SK-N-SH (cell line): Measurements from ENCODE around the gene ZFYVE26. TPM values are rescaled to one million over a fixed set of nuclear protein-coding genes. Genes with fewer than 3 reads are reported as not detected.
A peak's percentile ranks its signal among the peaks of the same experiment; 100 is the strongest.

Source experiments
- CTCF ChIA-PET: fragments of 300-600, 350-600 bp; formaldehyde crosslinking; extraction: SDS; loops from one replicate; lab custom pipeline; 2021; lab: Yijun Ruan, JAX
- POLR2A ChIA-PET: fragments of 350-600 bp; sonication (Branson Sonifier 250); formaldehyde crosslinking; extraction: SDS; loops from one replicate; lab custom pipeline; 2020; ENCODE audit warnings: antibody characterized with exemption, inconsistent platforms; lab: Yijun Ruan, JAX
- DNase-seq: peaks from one replicate; pipeline ENCODE4 v3.0.0; 2012
- H2AFZ ChIP-seq: fragments of 200-600 bp; sonication (generic); 2 replicates; pipeline ENCODE4 v1.8.1; 2016; ENCODE audit warnings: antibody characterized with exemption, mild to moderate bottlenecking, low read depth
- H3F3A ChIP-seq: fragments of 200-600 bp; sonication (generic); replicated peaks from 2 replicates; pipeline ENCODE3; 2016; ENCODE audit warnings: antibody characterized with exemption, mild to moderate bottlenecking; ENCODE audit not compliant: insufficient read depth
- H3K27ac ChIP-seq, 2 experiments: fragments of 200-500 bp in 1 of 2; fragments of 200-600 bp in 1 of 2; sonication (Bioruptor generic) in 1 of 2; sonication (generic), shearing (Covaris generic) in 1 of 2; 2 replicates each; pipeline versions ENCODE4 v1.5.1 to v1.6.1; 2014 to 2016; ENCODE audit warnings: low read depth in 2 of 2, inconsistent platforms in 1 of 2, low read length in 1 of 2, mild to moderate bottlenecking in 1 of 2, mixed read lengths in 1 of 2
- H3K27me3 ChIP-seq: fragments of 200-600 bp; sonication (generic), shearing (Covaris generic); 2 replicates; pipeline ENCODE4 v1.6.1; 2016; ENCODE audit warnings: mixed run types; ENCODE audit not compliant: insufficient read depth
- H3K36me3 ChIP-seq, 2 experiments: fragments of 200-500 bp in 1 of 2; fragments of 200-600 bp in 1 of 2; sonication (Bioruptor generic) in 1 of 2; sonication (generic) in 1 of 2; replicated peaks in 1 of 2; 2 replicates each; pipeline versions ENCODE3 to v1.5.1; 2014 to 2016; ENCODE audit warnings: low read length in 1 of 2, mild to moderate bottlenecking in 1 of 2; ENCODE audit not compliant: insufficient read depth in 2 of 2, control insufficient read depth in 1 of 2
- H3K4me1 ChIP-seq, 2 experiments: fragments of 200-500 bp in 1 of 2; fragments of 200-600 bp in 1 of 2; sonication (Bioruptor generic) in 1 of 2; sonication (generic), shearing (Covaris generic) in 1 of 2; 2 replicates each; pipeline versions ENCODE4 v1.5.1 to v1.6.1; 2014 to 2016; ENCODE audit warnings: low read depth in 1 of 2, low read length in 1 of 2, mixed run types in 1 of 2; ENCODE audit not compliant: insufficient read depth in 2 of 2, control insufficient read depth in 1 of 2
- H3K4me2 ChIP-seq: fragments of 200-600 bp; sonication (generic), shearing (Covaris generic); 2 replicates; pipeline ENCODE4 v1.6.1; 2017; ENCODE audit warnings: mixed run types
- H3K4me3 ChIP-seq, 2 experiments: fragments of 200-500 bp in 1 of 2; fragments of 200-600 bp in 1 of 2; sonication (Bioruptor generic) in 1 of 2; sonication (generic), shearing (Covaris generic) in 1 of 2; 2 replicates each; pipeline versions ENCODE4 v1.5.1 to v1.8.1; 2014 to 2016; ENCODE audit warnings: low read depth in 2 of 2, inconsistent platforms in 1 of 2, low read length in 1 of 2, mild to moderate bottlenecking in 1 of 2, mixed read lengths in 1 of 2, moderate library complexity in 1 of 2
- H3K79me2 ChIP-seq: fragments of 200-600 bp; sonication (generic); 2 replicates; pipeline ENCODE4 v1.8.1; 2017; ENCODE audit warnings: mild to moderate bottlenecking; ENCODE audit not compliant: insufficient read depth
- H3K9ac ChIP-seq: fragments of 200-600 bp; sonication (generic); 2 replicates; pipeline ENCODE4 v1.6.1; 2017; ENCODE audit warnings: mixed run types
- H3K9me2 ChIP-seq: fragments of 200-600 bp; sonication (generic); 2 replicates; pipeline ENCODE4 v1.6.1; 2017; ENCODE audit warnings: mixed run types
- H3K9me3 ChIP-seq: fragments of 200-600 bp; sonication (generic); 2 replicates; pipeline ENCODE4 v1.6.1; 2017; ENCODE audit warnings: mixed run types, mild to moderate bottlenecking, moderate library complexity
- H4K20me1 ChIP-seq: fragments of 200-600 bp; sonication (generic); 2 replicates; pipeline ENCODE4 v1.6.1; 2017; ENCODE audit warnings: mild to moderate bottlenecking, mixed run types; ENCODE audit not compliant: insufficient read depth
- CHD2 ChIP-seq: fragments of 150-350 bp; IDR thresholded peaks from 2 replicates; pipeline ENCODE4 v1.6.1; 2018; ENCODE audit warnings: low read length; ENCODE audit not compliant: partially characterized antibody
- ELF1 ChIP-seq: IDR thresholded peaks from 2 replicates; pipeline ENCODE4 v1.4.0; 2012
- EP300 ChIP-seq, 2 experiments: IDR thresholded peaks; 2 replicates each; pipeline versions ENCODE4 v1.4.0 to v1.6.1; 2012; ENCODE audit warnings: borderline replicate concordance in 1 of 2, low read depth in 1 of 2, low read length in 1 of 2
- FOXJ3 ChIP-seq: sonication (generic); formaldehyde crosslinking; IDR thresholded peaks from 2 replicates; pipeline ENCODE4 v1.5.1; 2020; ENCODE audit warnings: mild to moderate bottlenecking, missing genetic modification reagents
- FOXM1 ChIP-seq: IDR thresholded peaks from 2 replicates; pipeline ENCODE4 v1.4.0; 2012; ENCODE audit warnings: low read depth, mild to moderate bottlenecking
- GABPA ChIP-seq: IDR thresholded peaks from 2 replicates; pipeline ENCODE4 v1.4.0; 2012; ENCODE audit warnings: low read depth, mild to moderate bottlenecking
- GATA2 ChIP-seq: sonication (generic); formaldehyde crosslinking; IDR thresholded peaks from 2 replicates; pipeline ENCODE4 v1.5.0; 2020; ENCODE audit warnings: mild to moderate bottlenecking, missing genetic modification reagents
- IRF3 ChIP-seq: fragments of 150-350 bp; IDR thresholded peaks from 2 replicates; pipeline ENCODE4 v1.6.1; 2016; ENCODE audit warnings: mild to moderate bottlenecking, low read depth, low read length
- MAX ChIP-seq: IDR thresholded peaks from 2 replicates; pipeline ENCODE4 v1.4.0; 2012; ENCODE audit warnings: low read depth
- MEF2A ChIP-seq: IDR thresholded peaks from 2 replicates; pipeline ENCODE4 v1.4.0; 2012; ENCODE audit warnings: low read depth, borderline replicate concordance
- MXI1 ChIP-seq: IDR thresholded peaks from 2 replicates; pipeline ENCODE4 v1.6.1; 2012; ENCODE audit warnings: mild to moderate bottlenecking, low read depth, low read length, improper control_type of control experiment
- NFIC ChIP-seq: IDR thresholded peaks from 2 replicates; pipeline ENCODE4 v1.4.0; 2012; ENCODE audit warnings: borderline replicate concordance
- NRF1 ChIP-seq: IDR thresholded peaks from 2 replicates; pipeline ENCODE4 v1.6.1; 2012; ENCODE audit warnings: low read depth, mild to moderate bottlenecking, low read length
- PBX3 ChIP-seq: IDR thresholded peaks from 2 replicates; pipeline ENCODE4; 2012
- RAD21 ChIP-seq: IDR thresholded peaks from 2 replicates; pipeline ENCODE4 v1.6.1; 2012; ENCODE audit warnings: mild to moderate bottlenecking, low read length
- REST ChIP-seq: IDR thresholded peaks from 2 replicates; pipeline ENCODE4 v1.6.1; 2012; ENCODE audit warnings: mild to moderate bottlenecking, low read depth, low read length, moderate library complexity
- SMC3 ChIP-seq: IDR thresholded peaks from 2 replicates; pipeline ENCODE4 v1.6.1; 2012; ENCODE audit warnings: low read depth, low read length, improper control_type of control experiment
- TAF1 ChIP-seq: IDR thresholded peaks from 2 replicates; pipeline ENCODE4 v1.6.1; 2012; ENCODE audit warnings: low read depth, mild to moderate bottlenecking, low read length, moderate library complexity, borderline replicate concordance
- ZBTB33 ChIP-seq: IDR thresholded peaks from 2 replicates; pipeline ENCODE4 v1.4.0; 2012; ENCODE audit warnings: low read depth, borderline replicate concordance
- WGBS: methylation state at CpG from one replicate; pipeline ENCODE4 v1.1.6; 2017; ENCODE audit warnings: low lambda C conversion rate; 5-methylcytosine and 5-hydroxymethylcytosine counted together
- polyA plus RNA-seq, 3 experiments: library from polyadenylated mRNA; depleted of rRNA; stranded (reverse); fragments of >200 nt; gene quantifications; 2 replicates each; pipeline ENCODE4 v1.2.3, GENCODE V29; 2012

Gene ZFYVE26
- polyA plus RNA-seq, 1 of the 3 experiments (the other 2 are of a cell fraction) = 5.6 TPM

GRCh38 chr14:67814821-67815220 lies 1.6 kb downstream of the ZFYVE26 start:
- H3K36me3 ChIP-seq = peaks cover 39 to 40% of the 10 kb centered on the region in 2 experiments
- no peaks in the 10 kb centered on the region for H4K20me1 ChIP-seq
- no peak for DNase-seq
- CTCF ChIA-PET = no interaction called here
- no peaks in the 10 kb centered on the region for H3F3A ChIP-seq
- H3K4me3 ChIP-seq = no peak overlapping the region; a peak in 1 of 4 replicates
- peak overlapping the region; percentile 83 for H3K4me2 ChIP-seq
- 41% methylated on average over 2 of the region's 2 CpGs for WGBS
- no peaks in the 10 kb centered on the region for H3K9me3 ChIP-seq
- no peak for TF ChIP-seq EP300 (IDR thresholded peaks at IDR 0.05; ENCODE audit: borderline replicate concordance in 1 of 2, low read depth in 1 of 2, low read length in 1 of 2)
- TF ChIP-seq MAX = no peak
- TF ChIP-seq MEF2A = no peak
- no peak for TF ChIP-seq FOXJ3
- TF ChIP-seq MXI1 = no peak
- no peak for TF ChIP-seq GATA2
- no peak for TF ChIP-seq REST
- TF ChIP-seq GABPA = no peak
- no peak for TF ChIP-seq NFIC
- TF ChIP-seq, all 33 proteins: peak for 0
- POLR2A ChIA-PET = no interaction called here
- H3K79me2 ChIP-seq = peaks cover 30% of the 10 kb centered on the region
- peaks cover 0 to 12% of the 10 kb centered on the region in 2 experiments; a peak in 2 of 4 replicates for H3K4me1 ChIP-seq
- no peak overlapping the region for H3K27ac ChIP-seq
- no peaks in the 10 kb centered on the region for H3K9me2 ChIP-seq
- no peak overlapping the region for H2AFZ ChIP-seq
- H3K9ac ChIP-seq = no peak overlapping the region
- H3K27me3 ChIP-seq = no peaks in the 10 kb centered on the region

GRCh38 chr14:67806246-67806645 lies 10.1 kb downstream of the ZFYVE26 start:
- peaks cover 1% of the 10 kb centered on the region; the same call in 1 of the 2 replicates for H3K79me2 ChIP-seq
- peaks cover 55 to 77% of the 10 kb centered on the region in 2 experiments for H3K36me3 ChIP-seq
- H3K9ac ChIP-seq = no peak overlapping the region
- POLR2A ChIA-PET = interaction anchor here (2.5 kb wide), 1 partner anchor 10 kb away, joined by 7 read pairs; the partner anchor contains the start of gene ZFYVE26
- no peaks in the 10 kb centered on the region for H3K9me2 ChIP-seq
- no peaks in the 10 kb centered on the region for H3K27me3 ChIP-seq
- CTCF ChIA-PET = no interaction called here
- H3K4me3 ChIP-seq = no peak overlapping the region
- DNase-seq = no peak
- no peaks in the 10 kb centered on the region for H4K20me1 ChIP-seq
- H3K9me3 ChIP-seq = no peaks in the 10 kb centered on the region
- H3K4me1 ChIP-seq = no peaks in the 10 kb centered on the region
- WGBS = 80% methylated on average over 3 of the region's 3 CpGs
- no peak overlapping the region for H2AFZ ChIP-seq
- no peak overlapping the region for H3K4me2 ChIP-seq
- peaks cover 2% of the 10 kb centered on the region for H3F3A ChIP-seq
- H3K27ac ChIP-seq = no peak overlapping the region
- TF ChIP-seq PBX3 (no peak), IRF3 (no peak), MXI1 (no peak), SMC3 (no peak), CHD2 (no peak), NFIC (no peak), FOXM1 (no peak), TAF1 (no peak), NRF1 (no peak), GABPA (no peak), ZBTB33 (no peak), EP300 (IDR thresholded peaks at IDR 0.05; ENCODE audit: borderline replicate concordance in 1 of 2, low read depth in 1 of 2, low read length in 1 of 2) (no peak), MEF2A (no peak), FOXJ3 (no peak), RAD21 (no peak), ELF1 (no peak), GATA2 (no peak)
